Mesenchymal stem cell (in vitro differentiated cells and primary cell): Measurements from ENCODE around the gene TBC1D19.
"Not testable (repeated sequence)": the region's sequence is repeated elsewhere in the genome, so short reads cannot be mapped to it uniquely, and the experiment has no call there.

Source experiments
- DNase-seq: peaks from one replicate; pipeline ENCODE4 v3.0.0-alpha.2; 2013
- H2AFZ ChIP-seq: one replicate; pipeline ENCODE4 v1.6.1; 2013; ENCODE audit warnings: low read depth, mild to moderate bottlenecking, control low read depth, inconsistent platforms, low read length, moderate library complexity
- H2AK5ac ChIP-seq: 2 replicates; pipeline ENCODE4 v1.6.1; 2013; ENCODE audit warnings: low read length, moderate library complexity, mild to moderate bottlenecking, inconsistent platforms; ENCODE audit not compliant: severe bottlenecking
- H2BK120ac ChIP-seq: one replicate; pipeline ENCODE4 v1.6.1; 2013; ENCODE audit warnings: low read depth, mild to moderate bottlenecking, inconsistent platforms, low read length, moderate library complexity
- H2BK12ac ChIP-seq, 2 experiments: one replicate each; pipeline ENCODE4 v1.6.1; 2013; ENCODE audit warnings: inconsistent platforms in 2 of 2, low read length in 2 of 2, mild to moderate bottlenecking in 2 of 2, moderate library complexity in 2 of 2, control low read depth in 1 of 2
- H2BK15ac ChIP-seq: one replicate; pipeline ENCODE4 v1.6.1; 2013; ENCODE audit warnings: mild to moderate bottlenecking, low read depth, inconsistent platforms; ENCODE audit not compliant: poor library complexity, severe bottlenecking
- H2BK5ac ChIP-seq: 2 replicates; pipeline ENCODE4 v1.6.1; 2013; ENCODE audit warnings: low read depth, mild to moderate bottlenecking, low read length, control low read depth, inconsistent platforms; ENCODE audit not compliant: poor library complexity, severe bottlenecking
- H3K14ac ChIP-seq, 2 experiments: one replicate each; pipeline ENCODE4 v1.6.1; 2013; ENCODE audit warnings: inconsistent platforms in 2 of 2, low read length in 2 of 2, control low read depth in 1 of 2, mild to moderate bottlenecking in 1 of 2, moderate library complexity in 1 of 2
- H3K18ac ChIP-seq, 2 experiments: one replicate each; pipeline ENCODE4 v1.6.1; 2013; ENCODE audit warnings: inconsistent platforms in 2 of 2, low read length in 2 of 2, control low read depth in 1 of 2, low read depth in 1 of 2, mild to moderate bottlenecking in 1 of 2
- H3K23ac ChIP-seq, 2 experiments: one replicate each; pipeline ENCODE4 v1.6.1; 2013; ENCODE audit warnings: inconsistent platforms in 2 of 2, low read length in 2 of 2, mild to moderate bottlenecking in 2 of 2, moderate library complexity in 2 of 2, control low read depth in 1 of 2
- H3K27ac ChIP-seq: 2 replicates; pipeline ENCODE4 v1.5.1; 2013; ENCODE audit warnings: mild to moderate bottlenecking, moderate library complexity, low read length, control low read depth, inconsistent platforms; ENCODE audit not compliant: poor library complexity, severe bottlenecking
- H3K27me3 ChIP-seq, 2 experiments: 2 replicates each; pipeline versions ENCODE4 v1.6.1 to v1.7.0; 2013; ENCODE audit warnings: low read length in 2 of 2, mild to moderate bottlenecking in 2 of 2, moderate library complexity in 2 of 2, control low read depth in 1 of 2, inconsistent platforms in 1 of 2; ENCODE audit not compliant: control insufficient read depth in 1 of 2, insufficient read depth in 1 of 2
- H3K36me3 ChIP-seq, 2 experiments: 2 replicates each; pipeline versions ENCODE4 v1.6.1 to v1.7.0; 2013; ENCODE audit warnings: low read length in 2 of 2, control low read depth in 1 of 2, inconsistent platforms in 1 of 2, low read depth in 1 of 2, mild to moderate bottlenecking in 1 of 2; ENCODE audit not compliant: insufficient read depth in 2 of 2, control insufficient read depth in 1 of 2
- H3K4ac ChIP-seq, 2 experiments: one replicate each; pipeline ENCODE4 v1.6.1; 2013; ENCODE audit warnings: inconsistent platforms in 2 of 2, low read length in 2 of 2, mild to moderate bottlenecking in 2 of 2, moderate library complexity in 2 of 2, control low read depth in 1 of 2, low read depth in 1 of 2
- H3K4me1 ChIP-seq: 2 replicates; pipeline ENCODE4 v1.6.1; 2013; ENCODE audit warnings: low read depth, low read length, control low read depth; ENCODE audit not compliant: control insufficient read depth, insufficient read depth
- H3K4me2 ChIP-seq: 2 replicates; pipeline ENCODE4 v1.6.1; 2013; ENCODE audit warnings: low read length, mild to moderate bottlenecking, inconsistent platforms; ENCODE audit not compliant: poor library complexity, severe bottlenecking
- H3K4me3 ChIP-seq, 2 experiments: 2 replicates each; pipeline versions ENCODE4 v1.5.1 to v1.7.0; 2013; ENCODE audit warnings: low read length in 2 of 2, mild to moderate bottlenecking in 2 of 2, control low read depth in 1 of 2, low read depth in 1 of 2; ENCODE audit not compliant: insufficient read depth in 1 of 2
- H3K79me1 ChIP-seq: replicated peaks from 2 replicates; pipeline ENCODE4 v1.6.1; 2013; ENCODE audit warnings: mild to moderate bottlenecking, control low read depth, low read length, inconsistent platforms; ENCODE audit not compliant: poor library complexity, severe bottlenecking
- H3K9ac ChIP-seq: 2 replicates; pipeline ENCODE4 v1.7.0; 2013; ENCODE audit warnings: mild to moderate bottlenecking, low read length, moderate library complexity
- H3K9me3 ChIP-seq: 2 replicates; pipeline ENCODE4 v1.7.0; 2013; ENCODE audit warnings: mild to moderate bottlenecking, low read length; ENCODE audit not compliant: control insufficient read depth
- H4K8ac ChIP-seq: one replicate; pipeline ENCODE4 v1.6.1; 2013; ENCODE audit warnings: inconsistent platforms, mild to moderate bottlenecking, low read length, moderate library complexity
- H4K91ac ChIP-seq: one replicate; pipeline ENCODE4 v1.6.1; 2013; ENCODE audit warnings: mild to moderate bottlenecking, low read length, inconsistent platforms
- WGBS: methylation state at CpG from one replicate; pipeline ENCODE4 v1.1.7; 2013; ENCODE audit warnings: mixed read lengths; 5-methylcytosine and 5-hydroxymethylcytosine counted together

Gene TBC1D19

GRCh38 chr4:26679040-26679695, 95.3 kb downstream of the TBC1D19 start:
- not testable (repeated sequence) for H3K27me3 ChIP-seq, H3K23ac ChIP-seq, H3K14ac ChIP-seq, DNase-seq, H2AFZ ChIP-seq, H2BK12ac ChIP-seq, H2BK120ac ChIP-seq, H4K91ac ChIP-seq, H3K4me3 ChIP-seq, H3K18ac ChIP-seq, H2BK15ac ChIP-seq, H4K8ac ChIP-seq, H3K4ac ChIP-seq, H2BK5ac ChIP-seq, H3K27ac ChIP-seq, H3K9ac ChIP-seq, H2AK5ac ChIP-seq, H3K4me2 ChIP-seq, H3K79me1 ChIP-seq, H3K4me1 ChIP-seq
- WGBS: 90% methylated on average over 1 of the region's 1 CpG
- peaks cover 19% of the 10 kb centered on the region for H3K9me3 ChIP-seq
- H3K36me3 ChIP-seq: peaks cover 13 to 58% of the 10 kb centered on the region in 2 experiments

- no peak overlapping the region for H4K8ac ChIP-seq
- H2BK15ac ChIP-seq: no peak overlapping the region
- H2AFZ ChIP-seq: no peak overlapping the region
- no peak overlapping the region for H2BK5ac ChIP-seq
- H3K14ac ChIP-seq: no peak overlapping the region
- H3K36me3 ChIP-seq: peaks cover 11 to 66% of the 10 kb centered on the region in 2 experiments
- no peak for DNase-seq
- no peak overlapping the region for H3K23ac ChIP-seq
- no peak overlapping the region for H3K4me2 ChIP-seq
- H4K91ac ChIP-seq: no peak overlapping the region
- H3K27me3 ChIP-seq: no peaks in the 10 kb centered on the region
- 85% methylated on average over 3 of the region's 3 CpGs for WGBS
- H3K9me3 ChIP-seq: peaks cover 19% of the 10 kb centered on the region
- H3K4me1 ChIP-seq: no peaks in the 10 kb centered on the region
- H3K18ac ChIP-seq: no peak overlapping the region
- H3K4me3 ChIP-seq: no peak overlapping the region
- peaks cover 1% of the 10 kb centered on the region for H3K79me1 ChIP-seq
- no peak overlapping the region for H3K27ac ChIP-seq
- H2BK120ac ChIP-seq: no peak overlapping the region
- no peak overlapping the region for H2BK12ac ChIP-seq
- no peak overlapping the region for H3K9ac ChIP-seq
- H2AK5ac ChIP-seq: no peak overlapping the region
- no peak overlapping the region for H3K4ac ChIP-seq
Observed at GRCh38 chr4:26682436-26682835, 98.6 kb downstream of the TBC1D19 start.

- Histone ChIP-seq H3K14ac (no peak overlapping the region), H3K9me3 (no peaks in the 10 kb centered on the region), H3K4ac (no peak overlapping the region), H3K18ac (no peak overlapping the region), H3K4me3 (no peak overlapping the region), H2AK5ac (no peak overlapping the region), H2BK5ac (no peak overlapping the region), H2BK15ac (no peak overlapping the region), H2AFZ (no peak overlapping the region), H4K8ac (no peak overlapping the region), H3K36me3 (peaks cover 3 to 59% of the 10 kb centered on the region in 2 experiments), H4K91ac (no peak overlapping the region), H2BK12ac (no peak overlapping the region), H3K23ac (no peak overlapping the region), H3K27ac (no peak overlapping the region), H3K27me3 (no peaks in the 10 kb centered on the region), H3K9ac (no peak overlapping the region), H3K4me2 (no peak overlapping the region), H3K4me1 (no peaks in the 10 kb centered on the region), H2BK120ac (no peak overlapping the region), H3K79me1 (peaks cover 1% of the 10 kb centered on the region)
- WGBS: 100% methylated on average over 1 of the region's 1 CpG
- DNase-seq: no peak
Observed at GRCh38 chr4:26685250-26685649, 101.4 kb downstream of the TBC1D19 start.

GRCh38 chr4:26687728-26688127, 103.8 kb downstream of the TBC1D19 start:
- no peak overlapping the region for H4K91ac ChIP-seq
- peaks cover 1% of the 10 kb centered on the region for H3K79me1 ChIP-seq
- no peak overlapping the region for H3K14ac ChIP-seq
- H2BK120ac ChIP-seq: no peak overlapping the region
- H3K27ac ChIP-seq: peak overlapping the region; percentile 82
- H3K4ac ChIP-seq: no peak overlapping the region
- H2BK15ac ChIP-seq: no peak overlapping the region
- WGBS: no CpG with 5 or more reads among the region's 2 CpGs
- no peak overlapping the region for H3K4me2 ChIP-seq
- H4K8ac ChIP-seq: no peak overlapping the region
- DNase-seq: peak; percentile 11
- H3K9me3 ChIP-seq: no peaks in the 10 kb centered on the region
- H2BK5ac ChIP-seq: no peak overlapping the region
- no peak overlapping the region for H3K23ac ChIP-seq
- no peaks in the 10 kb centered on the region for H3K4me1 ChIP-seq
- H3K18ac ChIP-seq: no peak overlapping the region
- no peak overlapping the region for H2AK5ac ChIP-seq
- H3K4me3 ChIP-seq: no peak overlapping the region
- H3K9ac ChIP-seq: no peak overlapping the region
- H3K36me3 ChIP-seq: peaks cover 3 to 68% of the 10 kb centered on the region in 2 experiments
- no peaks in the 10 kb centered on the region for H3K27me3 ChIP-seq
- no peak overlapping the region for H2AFZ ChIP-seq
- H2BK12ac ChIP-seq: no peak overlapping the region
